GM18511 (cell line): Measurements from ENCODE around the gene SP110.
"Not testable (repeated sequence)": the region's sequence is repeated elsewhere in the genome, so short reads cannot be mapped to it uniquely, and the experiment has no call there.

ENCODE experiments used
- ATAC-seq: cut with Tn5 transposase; IDR thresholded peaks from one replicate; pipeline ENCODE4 v1.9.1; 2021; ENCODE audit warnings: mild to moderate bottlenecking, moderate library complexity; ENCODE audit not compliant: unreplicated experiment

The SP110 gene

DNA sequence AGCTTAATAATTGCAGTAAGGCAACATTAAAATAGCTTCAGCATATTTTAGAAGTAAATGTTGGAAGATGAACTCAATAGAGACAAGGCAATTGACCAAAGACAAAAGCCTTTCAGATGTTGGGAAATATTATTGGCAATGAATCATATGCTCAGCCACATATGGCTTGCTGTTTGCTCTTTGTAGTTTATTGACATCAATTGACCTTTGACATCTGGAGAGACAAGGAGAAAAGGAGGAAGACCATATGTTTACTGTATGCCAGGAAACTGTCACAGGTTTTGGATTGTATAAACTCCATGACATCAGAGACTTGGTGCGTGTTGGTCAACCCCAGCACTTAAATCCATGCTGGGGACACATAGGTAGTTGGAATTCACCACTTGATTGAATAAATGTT lies 90.4 kb downstream of the SP110 start:
- no peak for ATAC-seq

DNA sequence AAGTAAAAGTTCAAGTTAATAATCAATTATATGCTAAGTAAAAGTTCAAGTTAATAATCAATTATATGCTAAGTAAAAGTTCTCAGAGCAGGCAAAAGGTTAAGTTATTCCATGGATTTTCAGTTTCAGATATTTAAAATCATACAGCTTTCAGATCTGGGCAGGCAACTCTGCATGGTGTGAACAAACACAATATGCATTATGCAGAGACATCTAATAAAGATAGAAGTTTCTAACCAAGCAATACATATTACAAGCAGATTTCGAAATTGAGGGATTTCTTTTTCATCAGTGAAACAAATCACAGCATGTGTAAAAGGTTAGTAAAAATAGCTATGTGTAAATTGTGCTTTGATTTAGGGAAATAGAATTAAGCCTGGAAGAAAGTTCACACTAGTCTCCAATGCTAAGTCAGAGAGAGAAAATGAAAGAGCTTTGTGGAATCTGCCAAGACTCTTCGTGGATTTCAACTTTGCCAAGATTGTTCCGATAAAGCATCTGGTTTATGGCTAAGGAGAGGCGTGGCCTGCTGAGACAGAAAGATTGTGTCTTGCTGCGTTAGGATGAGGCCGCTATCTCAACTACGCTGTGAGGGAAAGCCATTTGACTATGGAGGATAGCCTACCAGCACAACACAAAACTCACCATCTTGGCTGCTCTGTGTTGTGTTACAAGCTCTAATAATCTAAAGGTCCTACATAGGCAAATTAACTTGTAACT lies 91.0 kb downstream of the SP110 start:
- no peak for ATAC-seq

DNA sequence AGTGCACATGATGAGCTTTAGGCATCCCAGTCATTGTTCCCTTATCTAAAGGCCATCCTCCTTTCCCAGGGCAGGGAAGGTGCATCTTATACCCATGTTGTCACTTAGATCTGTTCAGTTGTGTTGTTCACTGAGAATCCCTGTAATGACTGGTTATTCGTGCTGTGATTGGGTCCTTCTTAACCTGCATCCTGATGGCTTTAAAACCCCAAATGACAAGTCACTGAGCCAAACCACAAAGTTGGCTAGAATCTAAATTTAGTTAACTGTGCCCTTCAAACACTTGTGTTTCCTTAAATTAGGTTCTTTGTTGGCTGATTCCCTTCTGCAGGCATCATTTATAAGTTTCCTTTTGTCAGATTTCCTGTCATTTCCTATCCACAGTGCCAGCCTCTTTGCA lies 92.6 kb downstream of the SP110 start:
- ATAC-seq, result no peak

DNA sequence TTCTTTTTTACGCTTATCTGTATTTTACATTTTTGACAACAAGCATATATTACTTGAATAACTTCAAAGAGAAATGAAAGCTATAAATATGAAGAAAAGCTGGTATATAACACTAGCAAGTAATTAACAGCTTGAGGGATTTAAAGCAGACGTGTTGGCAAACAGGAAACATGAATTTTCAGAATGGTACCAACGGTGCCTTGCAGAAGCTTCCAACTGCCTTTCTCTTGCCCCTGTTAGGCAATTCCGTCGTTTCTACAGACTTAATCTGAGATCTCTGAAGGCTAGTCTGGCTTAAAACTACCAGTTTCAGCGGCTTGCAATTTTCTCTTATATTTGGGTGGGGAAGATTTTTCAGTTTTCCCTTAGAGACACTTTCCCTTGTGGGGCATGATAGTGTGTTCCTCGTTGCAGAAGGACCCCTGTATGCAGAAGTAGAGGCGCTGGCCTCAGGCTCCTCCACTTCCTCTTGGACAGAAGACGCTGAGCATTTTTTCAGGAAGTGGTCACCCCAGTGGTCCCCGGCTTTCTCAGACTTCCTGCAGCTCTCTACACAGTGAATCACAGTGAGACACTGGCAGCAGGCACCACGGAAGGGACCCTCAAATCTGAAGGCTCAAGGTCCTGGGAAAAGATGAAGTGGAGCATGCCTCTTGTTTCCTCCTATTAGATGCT lies 94.9 kb downstream of the SP110 start:
- peak; percentile 82 for ATAC-seq

GRCh38 chr2:230124235-230124634 lies 95.5 kb downstream of the SP110 start:
- no peak for ATAC-seq

GRCh38 chr2:230120376-230120775 lies 99.4 kb downstream of the SP110 start:
- ATAC-seq, result not testable (repeated sequence)

- ATAC-seq, result not testable (repeated sequence)
These were observed 100.0 kb downstream of the SP110 start for GRCh38 chr2:230119827-230120226.
